Measurements from ENCODE around the gene ADARB2.

GRCh38 chr10:1406967-1407945, 330.1 kb downstream of the ADARB2 start:
- TF ChIP-seq SIN3A (IDR thresholded peaks at IDR 0.05; ENCODE audit: borderline replicate concordance, insufficient read depth, low read length) (no peak), TAF1 (IDR thresholded peaks at IDR 0.05; ENCODE audit: borderline replicate concordance, insufficient read depth, low read length) (no peak)
- TF ChIP-seq, protein P1, sequence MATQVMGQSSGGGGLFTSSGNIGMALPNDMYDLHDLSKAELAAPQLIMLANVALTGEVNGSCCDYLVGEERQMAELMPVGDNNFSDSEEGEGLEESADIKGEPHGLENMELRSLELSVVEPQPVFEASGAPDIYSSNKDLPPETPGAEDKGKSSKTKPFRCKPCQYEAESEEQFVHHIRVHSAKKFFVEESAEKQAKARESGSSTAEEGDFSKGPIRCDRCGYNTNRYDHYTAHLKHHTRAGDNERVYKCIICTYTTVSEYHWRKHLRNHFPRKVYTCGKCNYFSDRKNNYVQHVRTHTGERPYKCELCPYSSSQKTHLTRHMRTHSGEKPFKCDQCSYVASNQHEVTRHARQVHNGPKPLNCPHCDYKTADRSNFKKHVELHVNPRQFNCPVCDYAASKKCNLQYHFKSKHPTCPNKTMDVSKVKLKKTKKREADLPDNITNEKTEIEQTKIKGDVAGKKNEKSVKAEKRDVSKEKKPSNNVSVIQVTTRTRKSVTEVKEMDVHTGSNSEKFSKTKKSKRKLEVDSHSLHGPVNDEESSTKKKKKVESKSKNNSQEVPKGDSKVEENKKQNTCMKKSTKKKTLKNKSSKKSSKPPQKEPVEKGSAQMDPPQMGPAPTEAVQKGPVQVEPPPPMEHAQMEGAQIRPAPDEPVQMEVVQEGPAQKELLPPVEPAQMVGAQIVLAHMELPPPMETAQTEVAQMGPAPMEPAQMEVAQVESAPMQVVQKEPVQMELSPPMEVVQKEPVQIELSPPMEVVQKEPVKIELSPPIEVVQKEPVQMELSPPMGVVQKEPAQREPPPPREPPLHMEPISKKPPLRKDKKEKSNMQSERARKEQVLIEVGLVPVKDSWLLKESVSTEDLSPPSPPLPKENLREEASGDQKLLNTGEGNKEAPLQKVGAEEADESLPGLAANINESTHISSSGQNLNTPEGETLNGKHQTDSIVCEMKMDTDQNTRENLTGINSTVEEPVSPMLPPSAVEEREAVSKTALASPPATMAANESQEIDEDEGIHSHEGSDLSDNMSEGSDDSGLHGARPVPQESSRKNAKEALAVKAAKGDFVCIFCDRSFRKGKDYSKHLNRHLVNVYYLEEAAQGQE (IDR thresholded peaks at IDR 0.05; ENCODE audit: insufficient read depth in 1 of 2, low read depth in 2 of 2, low read length in 2 of 2) = no peak
